ENCODE data around the gene KCNQ4.

The KCNQ4 gene

DNA sequence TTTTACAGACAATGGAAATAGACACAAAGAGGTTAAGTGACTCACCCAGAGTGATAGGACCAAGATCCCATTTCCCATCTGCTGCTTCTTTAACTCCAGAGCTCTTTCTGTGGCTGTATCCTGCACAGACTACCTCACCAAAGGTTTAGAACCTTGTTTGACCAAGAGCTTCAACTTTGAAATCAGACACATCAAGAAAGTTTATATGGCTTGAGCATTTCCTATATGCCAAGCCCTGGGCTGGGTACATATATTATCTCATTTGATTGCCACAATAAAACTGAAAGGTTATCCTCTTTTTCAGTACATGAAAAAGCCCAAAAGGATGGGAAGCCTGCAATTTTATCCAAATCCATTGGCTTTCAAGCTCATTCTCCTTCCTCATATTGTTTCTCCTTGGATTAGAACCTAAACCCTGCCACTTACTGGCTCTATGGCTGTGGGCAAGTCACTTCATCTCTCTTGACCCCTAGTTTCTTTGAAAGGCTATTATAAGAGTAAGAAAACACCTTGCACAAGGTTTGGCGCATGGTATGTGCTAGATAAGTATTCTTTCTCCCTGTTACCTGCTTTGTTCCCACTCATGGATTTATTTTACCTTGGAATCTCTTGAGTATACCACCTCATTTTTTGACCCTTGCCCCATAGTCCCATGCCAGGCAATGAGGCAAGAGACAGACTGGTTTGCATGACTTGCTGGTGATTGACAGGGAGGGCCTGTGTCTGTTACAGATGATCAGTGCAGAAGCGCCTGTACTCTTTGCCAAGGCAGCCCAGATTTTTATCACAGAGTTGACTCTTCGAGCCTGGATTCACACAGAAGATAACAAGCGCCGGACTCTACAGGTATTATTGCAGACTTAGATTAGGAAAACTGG lies 34.5 kb upstream of the KCNQ4 start:
- no peak overlapping the region for H3K9ac ChIP-seq (ENCODE audit: insufficient read length, low read depth)
- TF ChIP-seq YY1 (IDR thresholded peaks at IDR 0.05; ENCODE audit: insufficient read depth, insufficient read length) (no peak), ZNF274 (IDR thresholded peaks at IDR 0.05; ENCODE audit: low read depth, low read length) (no peak), SUZ12 (IDR thresholded peaks at IDR 0.05; ENCODE audit: extremely low read depth, insufficient read depth, insufficient read length) (no peak)
- H3K36me3 ChIP-seq (ENCODE audit: insufficient read depth, insufficient read length, low read length), result peaks cover 65% of the 10 kb centered on the region
- no peaks in the 10 kb centered on the region for H3K4me1 ChIP-seq (ENCODE audit: insufficient read depth, insufficient read length)
- H3K9me3 ChIP-seq (ENCODE audit: insufficient read depth, low read length), result no peaks in the 10 kb centered on the region
- no peak for DNase-seq (ENCODE audit: low read depth, low spot score)
- no peak overlapping the region for H3K4me3 ChIP-seq (ENCODE audit: insufficient read length, low read depth)
- H3K27me3 ChIP-seq (ENCODE audit: insufficient read depth, insufficient read length), result no peaks in the 10 kb centered on the region

DNA sequence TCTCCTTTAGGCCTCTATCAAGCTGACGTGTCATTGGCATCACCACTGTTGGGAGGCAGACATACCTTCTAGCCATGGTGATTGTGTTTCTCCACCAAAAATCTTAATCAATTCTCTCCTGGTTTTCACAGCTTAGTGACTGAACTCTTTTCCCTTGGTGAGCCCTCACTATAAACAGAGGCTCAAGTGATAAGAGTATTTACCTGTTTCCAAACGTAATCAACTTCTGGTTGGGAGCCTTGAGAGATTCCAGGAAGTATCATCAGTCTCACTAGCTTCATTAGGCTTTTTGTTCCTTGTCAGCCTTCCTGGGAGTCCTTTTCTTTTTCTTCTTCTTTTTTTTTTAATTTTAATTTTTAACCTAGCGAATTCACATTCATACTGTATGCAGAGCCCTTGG lies 33.8 kb upstream of the KCNQ4 start:
- Histone ChIP-seq H3K27me3 (ENCODE audit: insufficient read depth, insufficient read length) (no peaks in the 10 kb centered on the region), H3K4me3 (ENCODE audit: insufficient read length, low read depth) (no peak overlapping the region), H3K9me3 (ENCODE audit: insufficient read depth, low read length) (no peaks in the 10 kb centered on the region), H3K4me1 (ENCODE audit: insufficient read depth, insufficient read length) (no peaks in the 10 kb centered on the region), H3K36me3 (ENCODE audit: insufficient read depth, insufficient read length, low read length) (peaks cover 66% of the 10 kb centered on the region), H3K9ac (ENCODE audit: insufficient read length, low read depth) (no peak overlapping the region)
- no peak for TF ChIP-seq SUZ12 (IDR thresholded peaks at IDR 0.05; ENCODE audit: extremely low read depth, insufficient read depth, insufficient read length)
- no peak for TF ChIP-seq ZNF274 (IDR thresholded peaks at IDR 0.05; ENCODE audit: low read depth, low read length)
- no peak for TF ChIP-seq YY1 (IDR thresholded peaks at IDR 0.05; ENCODE audit: insufficient read depth, insufficient read length)
- DNase-seq (ENCODE audit: low read depth, low spot score), result no peak

DNA sequence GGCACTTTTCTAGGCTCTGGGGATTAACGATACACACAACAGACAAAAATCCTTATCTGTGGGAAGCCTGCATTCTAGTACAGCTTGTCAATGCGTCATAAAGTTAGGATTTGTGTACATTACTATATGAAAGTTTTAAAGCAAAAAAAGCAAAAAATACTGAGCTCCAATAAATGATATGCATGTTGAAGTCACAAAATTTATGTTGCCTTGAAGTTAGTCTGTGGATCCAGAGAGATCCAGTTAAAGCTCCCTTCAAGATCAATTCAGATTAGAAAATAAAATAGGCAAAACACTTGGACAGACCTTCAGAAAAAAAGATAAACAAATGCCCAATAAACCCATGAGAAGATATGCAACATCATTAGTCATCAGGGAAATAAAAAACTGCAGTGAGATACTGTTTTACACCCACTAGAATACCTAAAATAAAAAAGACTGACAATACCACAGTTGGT lies 33.1 kb upstream of the KCNQ4 start:
- Histone ChIP-seq H3K27me3 (ENCODE audit: insufficient read depth, insufficient read length) (no peaks in the 10 kb centered on the region), H3K36me3 (ENCODE audit: insufficient read depth, insufficient read length, low read length) (peaks cover 73% of the 10 kb centered on the region), H3K4me3 (ENCODE audit: insufficient read length, low read depth) (no peak overlapping the region), H3K9ac (ENCODE audit: insufficient read length, low read depth) (no peak overlapping the region), H3K4me1 (ENCODE audit: insufficient read depth, insufficient read length) (no peaks in the 10 kb centered on the region), H3K9me3 (ENCODE audit: insufficient read depth, low read length) (no peaks in the 10 kb centered on the region)
- no peak for DNase-seq (ENCODE audit: low read depth, low spot score)
- TF ChIP-seq SUZ12 (IDR thresholded peaks at IDR 0.05; ENCODE audit: extremely low read depth, insufficient read depth, insufficient read length) (no peak), YY1 (IDR thresholded peaks at IDR 0.05; ENCODE audit: insufficient read depth, insufficient read length) (no peak), ZNF274 (IDR thresholded peaks at IDR 0.05; ENCODE audit: low read depth, low read length) (no peak)

DNA sequence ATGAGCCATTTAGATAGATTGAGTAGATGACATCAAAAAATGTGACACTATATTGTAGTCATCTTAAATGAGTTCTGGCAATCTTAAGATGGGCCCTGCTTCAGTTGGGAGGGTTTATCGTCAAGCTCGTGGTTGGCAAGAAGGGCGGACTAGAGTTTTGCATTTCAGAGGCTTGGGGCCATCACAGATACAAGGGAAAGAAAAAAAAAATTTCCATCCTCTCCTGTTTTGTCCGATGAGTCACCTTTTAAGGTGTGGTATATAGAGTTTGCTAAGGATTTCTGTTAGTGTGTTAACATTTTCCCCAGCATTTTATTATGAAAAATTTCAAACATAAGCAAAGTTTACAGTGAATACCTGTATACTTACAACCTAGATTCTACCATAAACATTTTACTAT lies 31.8 kb upstream of the KCNQ4 start:
- no peaks in the 10 kb centered on the region for H3K4me1 ChIP-seq (ENCODE audit: insufficient read depth, insufficient read length)
- no peak for TF ChIP-seq ZNF274 (IDR thresholded peaks at IDR 0.05; ENCODE audit: low read depth, low read length)
- no peak for DNase-seq (ENCODE audit: low read depth, low spot score)
- H3K27me3 ChIP-seq (ENCODE audit: insufficient read depth, insufficient read length), result no peaks in the 10 kb centered on the region
- H3K9ac ChIP-seq (ENCODE audit: insufficient read length, low read depth), result no peak overlapping the region
- no peak overlapping the region for H3K4me3 ChIP-seq (ENCODE audit: insufficient read length, low read depth)
- H3K36me3 ChIP-seq (ENCODE audit: insufficient read depth, insufficient read length, low read length), result peaks cover 86% of the 10 kb centered on the region
- H3K9me3 ChIP-seq (ENCODE audit: insufficient read depth, low read length), result no peaks in the 10 kb centered on the region

DNA sequence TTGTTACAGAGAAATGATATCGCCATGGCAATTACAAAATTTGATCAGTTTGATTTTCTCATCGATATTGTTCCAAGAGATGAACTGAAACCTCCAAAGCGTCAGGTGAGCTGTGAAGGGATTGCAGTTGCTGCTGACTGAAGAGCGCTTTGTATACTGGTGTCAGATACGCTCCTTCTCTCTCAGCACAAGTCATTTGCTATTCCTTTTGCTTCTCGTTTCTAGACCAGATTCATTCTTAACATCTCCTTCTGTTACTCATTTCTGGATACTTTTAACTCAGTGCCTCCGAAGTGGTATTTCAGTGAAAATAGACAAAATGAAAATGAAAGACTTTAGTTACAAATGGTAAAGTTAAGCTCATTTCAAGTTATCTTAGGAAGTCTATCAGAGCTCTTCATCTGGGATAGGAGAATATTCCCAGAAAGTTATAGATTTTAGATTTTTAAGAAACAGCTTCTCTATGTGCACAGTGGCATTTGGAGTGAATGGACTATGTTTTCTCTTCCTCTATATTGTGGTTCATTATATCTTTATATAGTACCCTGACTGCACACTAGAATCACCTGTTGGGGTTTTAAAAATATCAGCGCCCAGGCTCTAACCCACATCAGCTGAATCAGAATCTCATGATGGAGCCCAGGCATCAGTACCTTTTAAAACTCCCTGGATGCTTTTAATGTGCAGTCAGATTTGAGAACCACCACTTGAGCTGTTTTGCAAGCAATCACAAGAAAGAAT lies 30.3 kb upstream of the KCNQ4 start:
- Histone ChIP-seq H3K4me3 (ENCODE audit: insufficient read length, low read depth) (no peak overlapping the region), H3K4me1 (ENCODE audit: insufficient read depth, insufficient read length) (no peaks in the 10 kb centered on the region), H3K9ac (ENCODE audit: insufficient read length, low read depth) (no peak overlapping the region), H3K36me3 (ENCODE audit: insufficient read depth, insufficient read length, low read length) (peaks cover 90% of the 10 kb centered on the region), H3K27me3 (ENCODE audit: insufficient read depth, insufficient read length) (no peaks in the 10 kb centered on the region), H3K9me3 (ENCODE audit: insufficient read depth, low read length) (no peaks in the 10 kb centered on the region)
- DNase-seq (ENCODE audit: low read depth, low spot score), result no peak
- no peak for TF ChIP-seq YY1 (IDR thresholded peaks at IDR 0.05; ENCODE audit: insufficient read depth, insufficient read length)
- TF ChIP-seq ZNF274 (IDR thresholded peaks at IDR 0.05; ENCODE audit: low read depth, low read length), result no peak
- no peak for TF ChIP-seq SUZ12 (IDR thresholded peaks at IDR 0.05; ENCODE audit: extremely low read depth, insufficient read depth, insufficient read length)

DNA sequence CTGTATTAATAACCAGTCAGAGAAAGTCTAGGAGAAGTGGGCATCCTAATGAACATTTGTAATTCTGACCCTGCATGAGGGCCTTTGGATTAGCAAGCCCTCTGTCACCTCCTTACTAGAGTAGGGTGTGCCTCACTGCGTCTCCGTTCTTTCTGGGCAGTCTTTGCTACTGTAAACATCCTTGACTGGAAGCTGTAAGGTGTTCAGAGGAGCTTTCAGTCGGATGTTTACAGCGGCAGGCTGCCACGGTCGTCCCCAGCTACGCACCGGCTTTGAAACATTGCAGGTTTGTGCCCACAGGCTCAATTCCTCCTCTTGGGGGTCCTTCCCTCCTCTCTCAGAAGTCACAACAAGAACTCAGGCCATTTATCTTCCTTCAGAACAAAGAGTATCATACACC lies 29.4 kb upstream of the KCNQ4 start:
- Histone ChIP-seq H3K27me3 (ENCODE audit: insufficient read depth, insufficient read length) (no peaks in the 10 kb centered on the region), H3K9ac (ENCODE audit: insufficient read length, low read depth) (no peak overlapping the region), H3K4me3 (ENCODE audit: insufficient read length, low read depth) (no peak overlapping the region), H3K36me3 (ENCODE audit: insufficient read depth, insufficient read length, low read length) (peaks cover 90% of the 10 kb centered on the region), H3K9me3 (ENCODE audit: insufficient read depth, low read length) (no peaks in the 10 kb centered on the region), H3K4me1 (ENCODE audit: insufficient read depth, insufficient read length) (no peaks in the 10 kb centered on the region)
- TF ChIP-seq ZNF274 (IDR thresholded peaks at IDR 0.05; ENCODE audit: low read depth, low read length) (no peak), YY1 (IDR thresholded peaks at IDR 0.05; ENCODE audit: insufficient read depth, insufficient read length) (no peak), SUZ12 (IDR thresholded peaks at IDR 0.05; ENCODE audit: extremely low read depth, insufficient read depth, insufficient read length) (no peak)
- DNase-seq (ENCODE audit: low read depth, low spot score), result no peak

DNA sequence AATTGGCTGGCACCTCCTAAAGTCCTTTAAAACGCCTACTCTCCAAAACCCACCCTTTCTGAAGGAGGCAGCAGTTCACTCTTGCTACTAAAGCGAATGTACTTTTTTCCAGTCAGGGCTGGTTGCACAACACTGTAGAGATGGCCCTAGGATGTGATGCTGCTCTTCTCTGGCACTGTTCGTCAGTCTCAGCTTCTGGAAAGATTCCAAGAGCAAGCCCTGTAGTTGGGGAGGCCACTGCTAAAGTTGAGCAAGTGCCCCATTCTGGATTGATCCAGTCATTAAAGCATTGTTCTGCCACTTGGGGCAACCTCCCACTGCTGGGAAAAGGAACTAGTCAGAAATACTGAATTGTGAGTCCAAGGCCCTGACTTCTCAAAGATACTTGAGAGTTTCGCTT lies 28.5 kb upstream of the KCNQ4 start:
- Histone ChIP-seq H3K36me3 (ENCODE audit: insufficient read depth, insufficient read length, low read length) (peaks cover 89% of the 10 kb centered on the region), H3K4me3 (ENCODE audit: insufficient read length, low read depth) (no peak overlapping the region), H3K9ac (ENCODE audit: insufficient read length, low read depth) (no peak overlapping the region), H3K9me3 (ENCODE audit: insufficient read depth, low read length) (no peaks in the 10 kb centered on the region), H3K4me1 (ENCODE audit: insufficient read depth, insufficient read length) (no peaks in the 10 kb centered on the region), H3K27me3 (ENCODE audit: insufficient read depth, insufficient read length) (no peaks in the 10 kb centered on the region)
- no peak for TF ChIP-seq YY1 (IDR thresholded peaks at IDR 0.05; ENCODE audit: insufficient read depth, insufficient read length)
- TF ChIP-seq SUZ12 (IDR thresholded peaks at IDR 0.05; ENCODE audit: extremely low read depth, insufficient read depth, insufficient read length), result no peak
- TF ChIP-seq ZNF274 (IDR thresholded peaks at IDR 0.05; ENCODE audit: low read depth, low read length), result no peak
- no peak for DNase-seq (ENCODE audit: low read depth, low spot score)

Measured in NT2/D1 (cell line).